Stimulated activated CD4-positive, alpha-beta T cell treated with anti-CD3 and anti-CD28 coated beads, Interleukin-1b, Interleukin-23, amount 100 ng/mL, for 48 hours (primary cell): ENCODE results near the gene OCEL1.

Source experiments
- DNase-seq: peaks from one replicate; pipeline ENCODE4 v3.0.0-alpha.2; 2020

Gene OCEL1

GRCh38 chr19:17242431-17243208 is 16.6 kb downstream of the OCEL1 start:
- DNase-seq: no peak

- DNase-seq: no peak
Measured at GRCh38 chr19:17243211-17243829, 17.3 kb downstream of the OCEL1 start.

- DNase-seq: no peak
Measured at GRCh38 chr19:17243830-17244617, 18.0 kb downstream of the OCEL1 start.

GRCh38 chr19:17244618-17245534 is 18.9 kb downstream of the OCEL1 start:
- no peak for DNase-seq

- DNase-seq: no peak
Measured at GRCh38 chr19:17245535-17245984, 19.5 kb downstream of the OCEL1 start, which contains the start of gene NR2F6. NR2F6 (minus strand) TSS chr19:17245919; CDS start chr19:17245220, 699 bp downstream.

- DNase-seq: no peak
Measured at GRCh38 chr19:17246681-17247425, 20.8 kb downstream of the OCEL1 start.

- DNase-seq: no peak
Measured at GRCh38 chr19:17248011-17248776, 22.2 kb downstream of the OCEL1 start.

- no peak for DNase-seq
Measured at GRCh38 chr19:17249887-17250548, 24.0 kb downstream of the OCEL1 start.

- no peak for DNase-seq
Measured at GRCh38 chr19:17254636-17255035, 28.6 kb downstream of the OCEL1 start.

GRCh38 chr19:17255150-17255621 is 29.2 kb downstream of the OCEL1 start:
- no peak for DNase-seq

- no peak for DNase-seq
Measured at GRCh38 chr19:17256130-17256529, 30.1 kb downstream of the OCEL1 start.

GRCh38 chr19:17259118-17259780 is 33.2 kb downstream of the OCEL1 start:
- no peak for DNase-seq

- DNase-seq: no peak
Measured at GRCh38 chr19:17259934-17260333, 33.9 kb downstream of the OCEL1 start.

- peak; percentile 92 for DNase-seq
Measured at GRCh38 chr19:17260842-17261325, 34.9 kb downstream of the OCEL1 start.

- no peak for DNase-seq
Measured at GRCh38 chr19:17262557-17262956, 36.5 kb downstream of the OCEL1 start.

GRCh38 chr19:17263712-17264640 is 38.0 kb downstream of the OCEL1 start:
- no peak for DNase-seq

- DNase-seq: no peak
Measured at GRCh38 chr19:17264641-17264979, 38.6 kb downstream of the OCEL1 start, which contains the start of gene USHBP1. USHBP1 (minus strand) TSS chr19:17264745; CDS start chr19:17264299, 446 bp downstream.

GRCh38 chr19:17266026-17266425 is 40.0 kb downstream of the OCEL1 start:
- DNase-seq: no peak
